ENCODE data around the gene GLDC.

The GLDC gene

DNA sequence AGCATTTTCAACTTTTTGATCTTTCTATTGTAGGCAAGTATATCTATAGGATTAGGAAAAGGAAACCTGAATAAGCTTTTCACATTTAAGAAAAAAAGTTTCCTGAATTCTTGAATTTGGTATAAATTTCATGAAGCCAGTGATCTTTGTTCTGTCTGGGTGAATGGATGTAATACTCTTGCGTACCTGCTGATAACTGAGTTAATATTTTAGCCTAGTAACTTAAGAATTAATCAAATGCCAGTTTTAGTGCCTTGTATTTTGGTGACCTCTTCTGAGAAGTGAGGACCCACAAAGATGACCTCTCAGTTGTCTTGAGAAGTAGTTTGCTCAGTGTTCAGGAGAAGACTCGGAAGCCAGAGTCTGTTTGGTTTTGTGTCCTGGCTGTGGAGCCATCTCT is 154.7 kb downstream of the GLDC start:
- no peak for DNase-seq

DNA sequence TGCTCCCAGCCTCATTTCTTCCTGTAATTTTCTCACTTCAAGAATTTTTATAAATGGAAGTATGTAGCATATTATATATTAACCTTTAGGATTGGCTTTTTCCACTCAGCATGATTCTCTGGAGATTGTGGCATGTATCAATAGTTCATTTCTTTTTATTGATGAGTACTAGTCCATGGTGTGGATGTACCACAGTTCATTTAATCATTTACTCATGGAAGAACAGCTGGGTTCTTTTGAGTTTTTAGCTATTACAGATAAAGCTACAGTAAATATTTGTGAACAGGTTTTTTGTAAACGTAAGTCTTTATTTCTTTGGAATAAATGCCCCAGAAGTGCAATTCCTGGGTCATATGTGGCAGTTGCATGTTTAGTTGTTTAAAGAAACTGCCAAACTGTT is 156.4 kb downstream of the GLDC start:
- no peak for DNase-seq

DNA sequence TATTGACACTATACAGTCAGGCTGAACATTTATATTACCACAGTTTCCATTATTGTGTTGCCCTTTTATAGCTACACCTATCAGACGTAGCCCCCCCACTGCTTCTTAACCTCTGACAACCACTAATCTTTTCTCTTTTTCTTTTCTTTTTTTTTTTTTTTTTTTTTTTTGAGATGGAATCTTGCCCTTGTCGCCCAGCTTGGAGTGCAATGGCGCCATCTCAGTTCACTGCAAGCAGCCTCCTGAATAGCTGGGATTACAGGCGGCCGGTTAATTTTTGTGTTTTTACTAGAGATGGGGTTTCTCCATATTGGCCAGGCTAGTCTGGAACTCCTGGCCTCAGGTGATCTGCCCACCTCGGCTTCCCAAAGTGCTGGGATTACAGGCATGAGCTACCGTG is 157.1 kb downstream of the GLDC start:
- no peak for DNase-seq

DNA sequence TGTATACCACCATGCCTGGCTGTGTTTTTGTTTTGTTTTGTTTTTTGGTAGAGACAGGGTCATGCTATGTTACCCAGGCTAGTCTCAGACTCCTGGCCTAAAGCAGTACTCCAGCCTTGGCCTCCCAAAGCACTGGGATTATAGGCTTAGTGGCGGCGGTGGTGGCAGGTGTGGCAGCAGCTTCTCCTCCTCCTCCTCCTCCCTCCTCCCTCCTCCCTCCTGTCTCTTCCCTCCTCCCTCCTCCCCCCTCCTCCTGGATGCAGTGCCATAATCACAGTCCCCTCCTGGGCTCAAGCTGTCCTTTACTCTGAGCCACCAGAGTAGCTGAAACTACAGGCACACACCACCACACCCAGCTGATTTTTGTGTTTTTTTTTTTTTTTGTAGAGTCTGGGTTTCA is 161.3 kb downstream of the GLDC start:
- no peak for DNase-seq

Measured in stimulated activated CD4-positive, alpha-beta T cell treated with anti-CD3 and anti-CD28 coated beads, Interleukin-15, amount 100 ng/mL, for 24 hours (primary cell).